Stimulated activated CD4-positive, alpha-beta T cell treated with anti-CD3 and anti-CD28 coated beads, Interleukin-4, amount 100 ng/mL, for 4 hours (primary cell): ENCODE results near the gene RPH3AL.

ENCODE experiments used
- DNase-seq, 2 experiments: peaks; one replicate each; pipeline ENCODE4 v3.0.0-alpha.2; 2020

The RPH3AL gene

DNA sequence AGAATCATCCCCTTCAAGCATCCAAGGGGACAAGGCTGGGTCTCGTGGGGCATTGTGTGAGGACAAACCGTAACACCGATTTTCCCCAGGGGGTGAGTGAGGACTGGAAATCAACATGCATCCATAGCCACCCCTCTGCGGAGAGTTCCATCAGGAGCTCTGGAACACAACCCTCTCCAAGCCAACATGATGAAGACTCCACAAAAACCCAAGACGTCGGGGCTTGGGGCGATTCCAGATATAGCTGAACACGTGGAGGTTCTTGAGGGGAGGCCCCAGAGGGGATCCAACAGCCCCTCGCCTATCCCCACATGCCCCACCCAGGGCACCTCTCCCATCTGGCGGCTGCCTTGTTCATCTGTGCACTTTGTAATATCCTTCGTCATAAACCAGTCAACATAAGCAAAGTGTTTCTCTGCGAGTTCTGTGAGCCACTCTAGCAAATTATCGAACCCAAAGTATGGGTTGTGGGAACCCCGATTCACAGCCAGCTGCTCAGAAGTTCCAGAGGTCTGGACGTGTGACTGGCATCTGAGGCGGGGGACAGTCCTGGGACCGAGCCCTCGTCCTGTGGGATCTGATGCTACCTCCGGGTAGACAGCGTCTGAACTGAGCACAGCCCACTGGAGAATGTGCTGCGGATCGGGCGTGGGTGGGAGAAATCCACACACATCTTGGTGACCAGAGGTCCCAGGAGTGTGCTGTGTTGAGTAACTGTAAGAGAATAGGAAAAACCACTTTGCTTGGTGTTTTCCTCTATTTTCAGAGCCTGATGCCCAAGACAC is 55.5 kb downstream of the RPH3AL start:
- no peak for DNase-seq

DNA sequence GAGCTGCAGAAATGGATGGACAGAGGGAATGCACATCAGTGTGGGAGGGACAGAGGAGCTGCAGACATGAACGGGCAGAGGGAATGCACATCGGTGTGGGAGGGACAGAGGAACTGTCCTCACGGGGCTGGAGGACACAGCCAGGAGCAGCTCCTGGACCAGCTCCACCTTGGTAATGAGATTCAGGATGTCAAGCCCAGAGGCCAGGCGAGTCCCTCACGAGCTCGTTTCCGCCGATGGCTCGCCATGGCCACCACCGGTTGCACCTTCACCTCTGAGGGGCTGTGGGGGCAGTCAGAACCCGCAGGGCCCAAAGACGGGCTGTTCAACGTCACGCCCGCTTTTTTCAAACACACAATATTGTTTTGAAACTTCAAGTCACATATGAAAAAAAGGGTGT is 56.2 kb downstream of the RPH3AL start:
- no peak for DNase-seq

DNA sequence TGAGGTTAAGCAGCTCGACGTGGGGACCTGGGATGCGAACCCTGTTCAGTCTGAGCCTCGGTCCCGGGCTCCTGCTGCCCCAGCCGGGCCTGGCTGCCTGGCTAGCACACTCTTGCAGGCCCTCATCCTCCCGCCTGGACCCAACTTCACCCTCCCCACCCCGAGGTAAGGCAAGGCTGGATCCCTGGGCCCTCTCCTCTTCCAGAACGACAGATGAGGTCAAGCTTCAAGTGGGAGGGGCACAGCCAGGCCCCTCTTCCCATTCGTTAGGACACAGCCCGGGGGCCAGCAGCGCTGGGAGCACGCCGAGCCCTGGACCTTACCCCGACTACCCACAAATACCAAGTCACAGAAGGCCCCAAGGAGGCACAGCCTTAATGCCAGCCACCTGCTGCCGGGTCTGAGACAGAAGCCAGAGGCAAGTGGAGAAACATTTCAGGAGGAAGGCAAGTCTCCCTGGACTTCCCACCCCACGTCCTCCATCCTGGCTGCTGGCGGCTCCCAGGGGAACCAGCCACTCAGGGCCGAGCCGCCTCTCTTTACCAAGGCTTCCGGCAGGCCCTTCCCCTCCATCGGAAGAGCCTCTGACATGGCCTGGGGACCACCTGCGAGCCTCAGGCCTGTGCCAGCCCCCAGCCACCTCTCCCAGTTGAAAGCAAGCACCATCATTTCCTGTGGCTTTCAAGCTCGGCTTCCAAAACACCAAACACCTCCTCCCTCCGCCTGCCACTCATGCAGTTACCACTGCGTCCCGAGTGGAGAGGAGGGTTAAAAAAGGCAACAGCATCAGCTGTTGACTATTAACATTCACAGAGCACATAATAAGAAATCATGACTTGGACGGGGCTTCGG is 59.9 kb downstream of the RPH3AL start:
- DNase-seq, result no peak

DNA sequence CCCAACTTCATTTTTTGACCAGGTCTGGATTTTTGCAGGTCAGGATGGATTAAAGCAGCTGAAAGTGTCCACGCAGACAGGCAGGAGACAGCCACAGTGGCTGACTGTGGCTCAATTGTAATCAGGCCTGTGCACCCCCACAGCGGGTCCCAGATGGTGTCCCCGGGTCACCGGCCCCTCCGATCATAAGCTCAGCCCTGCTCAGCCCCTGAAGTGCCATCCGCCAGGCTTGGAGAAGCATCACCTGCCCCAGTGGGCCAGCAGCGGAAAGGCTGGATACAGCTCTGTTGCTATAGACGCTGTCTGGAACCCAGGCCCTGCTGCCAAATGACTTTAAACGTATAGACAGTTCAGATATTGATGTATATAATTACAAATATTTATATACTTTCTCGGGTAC is 60.6 kb downstream of the RPH3AL start:
- no peak for DNase-seq

DNA sequence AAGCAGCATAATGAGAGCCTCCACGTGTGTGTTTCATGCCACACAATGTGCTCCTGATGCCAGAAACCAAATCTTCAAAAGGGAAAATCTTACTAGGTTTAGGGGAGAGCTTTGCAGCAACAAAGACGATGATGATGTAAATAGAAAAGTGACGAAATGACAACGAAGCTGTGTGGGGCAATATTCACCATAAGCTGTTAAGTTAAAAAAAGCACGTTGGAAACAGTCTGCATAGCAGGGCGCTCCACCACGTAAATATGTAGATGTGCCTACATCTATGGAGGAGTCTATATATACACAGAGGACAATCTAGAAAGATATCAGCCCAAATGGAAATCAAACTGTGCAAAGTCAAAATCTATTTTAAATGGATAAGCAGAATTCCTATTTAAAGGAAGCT is 61.0 kb downstream of the RPH3AL start:
- DNase-seq, result no peak

DNA sequence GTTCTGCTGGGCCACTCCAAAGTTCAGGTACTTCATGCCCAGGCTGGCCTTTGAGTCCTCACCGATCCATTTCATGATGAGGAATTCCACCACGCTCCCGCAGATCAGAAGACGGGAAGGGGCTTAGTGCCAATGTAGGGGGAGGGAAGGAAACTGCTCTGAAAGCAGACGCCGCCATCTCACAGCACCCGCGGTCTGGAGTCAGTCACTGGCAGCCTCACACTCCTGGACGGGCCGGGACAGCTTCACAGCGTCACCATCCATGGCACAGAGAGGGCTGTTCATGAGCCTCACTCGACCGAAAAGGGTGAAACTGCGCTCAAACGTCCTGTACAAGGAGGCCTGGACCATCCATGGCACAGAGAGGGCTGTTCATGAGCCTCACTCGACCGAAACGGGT is 62.0 kb downstream of the RPH3AL start:
- no peak for DNase-seq

DNA sequence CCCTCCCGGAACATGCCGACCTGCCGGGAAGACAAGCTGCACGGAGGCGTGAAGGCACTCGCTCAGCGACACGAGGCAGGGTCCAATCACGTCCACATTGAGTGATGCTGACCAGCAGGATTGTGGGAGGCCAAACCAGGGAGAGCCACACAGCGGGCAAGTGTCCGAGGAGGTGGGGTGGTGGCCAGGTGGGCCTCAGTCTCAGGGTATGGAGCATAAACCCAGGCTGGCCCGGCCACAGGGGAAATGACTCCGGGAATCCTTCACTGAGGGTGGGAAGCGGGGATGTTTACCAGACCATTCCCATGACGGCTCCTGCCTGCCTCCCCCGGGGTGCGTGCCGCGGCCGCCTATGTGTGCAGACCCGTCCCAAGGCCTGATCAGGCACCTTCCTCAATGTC is 62.5 kb downstream of the RPH3AL start:
- DNase-seq, result no peak

DNA sequence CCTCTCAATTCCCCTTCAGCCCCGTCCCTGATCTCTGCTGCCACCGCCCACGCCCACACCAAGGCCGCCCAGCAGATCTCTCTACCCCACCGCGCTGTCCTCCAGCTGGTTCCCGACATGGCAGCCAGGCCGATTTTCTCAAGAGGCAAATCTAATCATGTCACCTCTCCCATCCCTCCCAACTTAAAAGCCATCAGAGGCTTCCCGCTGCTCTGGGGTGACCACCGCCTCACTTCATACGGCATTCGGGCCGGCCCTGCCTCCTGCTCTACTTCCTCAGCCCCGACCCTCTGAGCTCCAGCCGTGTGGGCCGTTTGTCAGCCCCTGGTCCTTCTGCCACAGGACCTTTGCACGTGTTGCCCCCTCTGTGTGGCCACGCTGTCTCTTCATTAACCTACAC is 63.2 kb downstream of the RPH3AL start:
- no peak for DNase-seq

DNA sequence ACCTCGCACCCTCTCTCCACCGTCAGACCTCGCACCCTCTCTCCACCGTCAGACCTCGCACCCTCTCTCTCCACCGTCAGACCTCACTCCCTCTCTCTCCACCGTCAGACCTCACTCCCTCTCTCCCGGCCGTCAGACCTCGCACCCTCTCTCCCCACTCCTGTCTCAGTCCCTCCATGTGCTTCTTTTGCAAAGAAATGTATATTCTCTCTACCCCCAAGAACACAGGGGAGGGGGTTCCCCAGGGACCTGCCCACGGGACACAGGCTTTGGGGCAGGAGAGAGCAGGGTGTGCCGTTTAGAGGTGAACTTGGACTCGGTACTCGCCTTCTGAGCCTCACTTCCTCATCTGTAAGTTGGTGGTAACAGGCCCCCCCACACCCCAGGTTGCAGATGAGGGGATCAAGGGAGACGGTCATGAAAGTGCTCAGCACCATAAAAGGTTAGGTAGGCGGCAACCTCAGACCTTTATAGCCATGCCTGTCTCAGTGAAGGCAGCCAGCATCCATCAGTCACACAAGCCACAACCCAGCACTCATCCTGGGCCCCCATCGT is 63.7 kb downstream of the RPH3AL start:
- no peak for DNase-seq

DNA sequence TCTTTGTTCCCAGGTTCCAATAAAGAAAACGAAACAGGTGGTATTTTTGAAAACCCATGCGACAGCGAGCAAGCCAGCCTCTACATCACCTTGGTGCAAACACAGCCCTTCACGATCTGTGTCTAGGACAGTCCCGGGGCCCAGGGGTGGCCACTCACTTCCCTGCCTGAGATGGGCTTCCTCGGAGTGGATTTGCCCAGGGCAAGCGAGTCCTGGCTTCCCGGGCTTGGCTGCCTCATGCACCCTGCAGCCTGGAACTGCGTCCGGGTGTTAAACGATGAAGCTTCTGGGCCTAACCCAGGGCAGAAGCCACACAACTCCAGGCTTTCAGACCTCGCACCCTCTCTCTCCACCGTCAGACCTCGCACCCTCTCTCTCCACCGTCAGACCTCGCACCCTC is 66.0 kb downstream of the RPH3AL start:
- no peak for DNase-seq

DNA sequence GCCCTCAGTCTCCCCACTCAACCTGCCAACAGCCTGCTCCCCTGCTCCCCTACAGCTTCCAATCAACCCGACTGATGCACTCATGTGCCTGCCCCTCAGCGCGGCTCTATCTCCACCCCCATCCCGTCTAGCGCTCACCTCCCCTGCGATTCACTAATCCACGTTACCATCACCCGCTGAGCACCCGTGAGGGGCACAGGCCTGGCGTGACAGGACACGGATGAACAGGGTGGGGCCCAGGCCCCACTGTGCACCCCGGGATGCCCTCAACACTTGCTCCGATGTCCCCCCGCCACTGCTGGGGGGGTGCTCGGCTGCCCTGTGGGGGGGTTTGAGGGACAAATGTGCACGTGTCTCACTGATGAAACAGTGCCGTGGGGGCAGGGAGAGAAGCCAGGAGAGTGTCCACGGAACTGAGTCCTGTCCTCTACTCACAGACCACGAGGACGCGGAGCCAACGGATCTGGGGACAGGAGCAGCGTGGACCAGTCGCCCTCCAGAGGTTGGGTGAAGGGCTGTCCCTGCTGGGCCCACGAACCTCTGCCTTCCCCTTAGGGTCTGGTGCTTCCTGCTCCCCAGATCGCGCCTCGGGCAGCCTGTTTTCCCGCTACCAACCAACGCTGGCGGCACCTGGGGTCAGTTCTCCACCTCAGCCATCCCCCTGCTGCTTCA is 66.7 kb downstream of the RPH3AL start:
- DNase-seq, result no peak

DNA sequence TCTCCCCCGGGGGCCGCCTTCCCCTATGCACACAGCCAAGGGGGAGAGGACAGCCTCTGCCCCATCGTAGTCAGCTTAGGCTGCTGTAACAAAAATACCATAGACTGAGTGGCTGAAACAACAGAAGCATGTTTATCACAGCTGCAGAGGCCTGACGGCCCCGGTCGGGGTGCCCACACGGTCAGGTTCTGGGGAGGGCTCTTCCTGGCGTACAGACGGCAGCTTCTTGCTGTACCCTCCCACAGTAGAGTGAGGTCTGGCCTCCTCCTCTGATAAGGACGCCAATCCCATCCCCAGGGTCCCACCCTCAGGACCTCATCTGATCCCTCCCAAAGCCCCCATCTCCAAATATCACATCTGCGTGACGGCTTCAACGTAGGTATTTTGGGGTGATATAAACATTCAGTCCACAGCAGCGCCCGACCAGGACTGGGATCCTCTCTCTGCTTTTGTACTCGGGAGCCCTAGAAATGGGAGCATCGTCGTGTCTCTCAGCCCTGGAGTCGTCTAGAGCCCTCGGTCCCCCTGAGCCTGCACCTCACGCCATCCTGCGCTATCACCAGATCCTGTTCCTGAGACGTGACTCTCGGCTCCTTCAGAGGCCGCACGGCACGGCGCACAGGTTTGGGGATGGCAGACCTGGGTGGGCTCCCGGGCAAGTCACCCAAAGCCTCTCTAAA is 67.8 kb downstream of the RPH3AL start:
- no peak for DNase-seq

DNA sequence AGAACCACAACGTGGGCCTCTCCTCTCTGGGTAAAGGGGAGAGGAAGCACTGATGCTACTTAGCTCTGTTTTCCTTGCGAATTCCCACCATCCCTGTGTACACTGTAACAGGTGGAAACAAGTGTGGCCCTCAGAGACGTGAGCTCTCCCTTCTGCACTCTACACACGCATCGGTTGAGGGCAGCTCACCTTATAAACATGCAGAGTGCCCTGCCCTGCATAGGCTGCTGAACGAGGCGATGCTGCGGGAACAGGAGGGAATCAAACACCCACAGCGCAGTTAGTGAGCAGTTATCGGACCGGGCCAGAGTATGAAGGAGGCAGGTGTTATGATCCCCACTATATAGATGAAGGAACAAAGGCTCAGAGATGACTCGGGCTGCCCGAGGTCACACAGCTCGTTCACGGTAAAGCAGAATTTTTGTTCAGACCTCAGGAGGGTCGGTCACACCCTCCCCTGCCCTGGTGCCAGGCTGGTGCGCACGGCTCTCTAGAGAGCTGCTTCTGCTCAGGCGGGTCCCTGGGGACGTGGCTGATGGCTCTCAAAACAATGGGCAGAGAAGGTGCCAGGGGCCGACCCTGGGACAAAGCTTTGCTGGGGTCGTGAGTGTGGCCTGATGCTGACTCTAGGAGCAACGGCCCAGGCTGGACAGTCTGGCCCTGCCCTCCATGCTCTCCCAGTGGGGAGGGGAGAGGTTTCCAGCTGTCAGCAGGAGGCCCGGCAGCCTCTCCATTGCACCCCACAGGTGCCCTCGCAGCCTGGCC is 68.5 kb downstream of the RPH3AL start:
- no peak for DNase-seq

DNA sequence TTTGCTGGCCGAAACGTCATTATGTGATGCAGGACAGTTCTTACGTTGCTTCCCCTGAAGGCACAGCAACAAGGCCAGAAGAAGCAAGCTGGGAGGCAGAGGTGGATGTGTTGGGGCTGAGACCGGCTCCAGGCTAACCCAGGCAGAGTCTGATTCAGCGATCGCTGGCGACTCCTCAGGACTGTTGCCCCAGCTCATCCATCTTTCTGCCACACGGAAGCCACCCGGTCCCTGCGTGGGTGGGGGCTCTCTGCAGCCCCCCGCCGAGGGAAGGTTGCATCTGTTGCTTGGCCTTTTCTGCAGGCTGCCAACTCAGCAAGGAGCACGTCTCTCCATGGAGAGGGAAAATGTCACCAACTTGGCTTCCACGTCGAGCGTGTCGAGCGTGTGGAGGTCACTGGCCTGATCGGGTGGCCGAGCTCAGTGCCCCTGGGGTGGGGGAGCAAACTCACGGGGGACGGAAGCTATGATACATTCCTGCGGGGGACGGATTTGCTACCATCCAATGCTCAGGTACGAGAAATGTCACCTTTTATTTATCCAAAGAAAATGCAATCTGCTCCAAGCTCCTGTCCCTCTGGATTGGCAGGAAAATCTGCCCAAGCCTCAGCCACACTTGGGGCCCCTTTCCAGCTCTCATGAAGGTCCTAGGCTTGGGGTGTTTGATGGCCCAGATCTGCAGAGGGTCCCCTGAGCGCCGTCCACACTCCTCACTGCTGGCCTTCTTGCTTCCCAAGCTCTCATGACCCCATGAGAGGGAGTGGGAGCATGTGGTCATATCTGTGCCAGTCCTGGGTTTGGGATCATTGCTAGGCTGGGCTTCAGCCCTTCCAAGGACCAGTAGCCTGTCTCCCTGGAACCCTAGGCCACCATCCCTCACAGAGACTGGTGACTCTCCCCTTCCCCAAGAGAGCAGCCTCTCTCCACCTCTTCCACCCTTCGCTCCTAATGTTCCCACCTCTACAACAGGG is 69.4 kb downstream of the RPH3AL start:
- DNase-seq, result no peak

DNA sequence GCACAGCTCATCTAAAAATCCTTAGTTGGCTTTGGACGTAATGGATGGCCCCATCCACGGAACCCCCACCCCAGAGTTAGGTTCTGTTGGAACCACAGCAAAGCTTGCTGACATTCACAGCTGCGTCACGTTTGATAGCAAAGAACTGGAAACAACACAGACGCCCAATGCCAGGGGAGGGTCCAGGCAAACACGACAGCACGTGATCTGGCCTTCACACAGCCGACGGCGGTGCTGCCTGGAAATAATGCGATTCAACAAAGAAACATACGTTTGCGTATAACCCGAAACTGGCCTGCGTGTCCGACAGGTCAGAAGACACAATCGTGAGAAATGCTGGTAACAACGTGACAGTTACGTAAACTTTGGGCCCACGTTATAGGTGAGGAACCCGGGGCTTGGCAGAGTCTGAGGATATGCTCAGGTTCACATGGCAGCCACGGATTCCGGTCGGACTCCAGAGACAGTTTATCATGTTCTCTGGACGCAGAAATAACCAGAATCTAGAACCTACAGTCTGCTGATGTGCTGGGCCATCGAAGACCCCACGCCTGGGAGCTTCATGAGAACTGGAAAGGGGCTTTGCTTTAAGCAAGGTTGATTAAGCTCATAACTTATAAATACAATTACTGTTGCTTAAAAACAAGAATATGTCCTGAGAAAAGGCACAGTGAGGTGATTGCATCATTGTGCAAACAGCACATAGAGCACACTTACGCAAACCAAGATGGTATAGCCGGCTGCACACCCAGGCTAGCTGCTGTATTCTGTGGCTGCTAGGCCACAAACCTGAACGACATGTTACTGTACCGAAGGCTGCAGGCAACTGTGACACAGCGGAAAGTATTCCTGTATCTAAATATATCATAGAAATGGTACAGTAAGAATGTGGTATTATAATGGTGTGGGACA is 70.4 kb downstream of the RPH3AL start:
- DNase-seq, result no peak

DNA sequence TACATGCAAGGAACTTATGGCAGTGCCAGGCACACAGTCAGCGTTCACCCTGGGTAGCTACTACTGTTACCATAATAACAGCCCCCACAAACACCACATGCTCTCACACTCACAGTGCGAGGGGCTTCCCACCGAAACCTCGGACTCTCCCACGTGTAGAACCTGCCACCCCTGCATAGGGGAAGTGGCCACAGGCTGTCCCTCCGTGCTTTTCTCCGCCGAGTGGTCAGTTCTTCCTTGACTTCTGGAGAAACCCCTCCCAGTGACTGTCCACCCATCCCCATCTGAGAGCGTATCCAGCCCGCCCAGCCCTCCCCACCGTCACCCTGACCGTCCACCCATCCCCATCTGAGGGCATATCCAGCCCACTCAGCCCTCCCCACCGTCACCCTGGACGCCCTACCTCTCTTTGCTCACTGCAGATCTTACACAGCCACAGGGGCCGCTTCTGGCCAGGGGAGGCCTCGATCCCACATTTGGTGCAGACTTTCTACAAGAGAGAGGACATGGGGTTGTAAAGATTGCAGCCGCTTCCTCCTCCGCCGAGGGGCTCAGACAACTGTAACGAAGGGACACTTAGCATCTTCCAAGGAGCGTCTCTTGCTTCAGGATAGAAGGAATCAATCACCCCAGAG is 71.1 kb downstream of the RPH3AL start:
- no peak for DNase-seq

DNA sequence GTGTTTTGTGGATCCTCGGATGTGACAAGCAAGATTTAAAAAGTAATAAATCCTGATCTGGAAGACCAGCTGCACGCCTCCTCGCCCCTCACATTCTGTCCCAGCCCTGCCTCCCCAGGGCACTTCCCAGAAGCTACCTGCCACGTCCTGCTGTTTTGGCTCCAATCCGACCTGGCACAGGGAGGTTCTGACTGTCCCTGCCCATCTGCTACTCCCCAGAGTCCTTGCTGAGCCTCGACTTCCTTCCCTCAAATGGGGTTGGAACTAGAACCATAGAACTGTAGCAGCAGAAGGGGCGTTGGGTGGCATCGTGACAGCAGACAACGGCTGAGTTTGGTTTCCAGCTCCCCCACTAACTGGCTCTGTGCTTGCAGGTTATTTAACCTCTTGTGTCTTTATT is 71.7 kb downstream of the RPH3AL start:
- DNase-seq, result no peak

DNA sequence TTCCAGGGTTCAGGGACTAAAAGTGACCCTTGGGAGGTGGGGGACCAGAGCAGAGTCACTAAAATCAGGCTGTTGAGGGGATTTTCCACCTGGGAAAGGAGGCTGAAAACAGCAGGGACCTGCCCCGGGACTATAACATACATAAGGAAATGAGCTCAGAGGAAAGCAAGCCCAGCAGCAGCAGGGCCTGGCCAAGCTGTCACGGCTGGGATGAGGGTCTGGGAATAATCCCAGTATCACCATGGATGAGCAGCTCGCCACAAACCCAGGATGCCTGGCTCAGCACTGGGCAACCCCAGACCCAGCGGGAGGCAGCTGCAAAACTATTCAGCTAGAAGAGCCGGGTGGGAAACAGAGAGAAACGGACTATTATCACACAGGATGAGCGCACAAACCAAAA is 72.4 kb downstream of the RPH3AL start:
- DNase-seq, result no peak

DNA sequence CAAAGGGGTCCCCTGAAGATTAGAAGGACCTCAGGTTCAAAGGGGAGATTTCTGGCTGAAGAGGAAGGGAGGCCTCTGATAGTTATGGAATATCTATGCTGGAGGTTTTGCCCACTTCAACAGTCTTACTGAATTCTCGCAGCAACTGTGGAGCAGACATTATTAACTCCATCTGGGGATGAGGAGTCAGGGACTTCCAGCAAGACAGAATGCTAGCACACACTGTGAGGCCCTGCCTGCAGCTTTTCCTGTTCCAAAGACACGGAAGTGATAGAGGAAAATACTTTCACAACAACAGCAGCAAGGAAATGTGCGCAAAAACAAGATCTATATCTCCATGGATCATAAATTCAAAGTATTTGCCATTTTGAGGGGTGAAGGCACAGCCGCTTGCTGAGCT is 72.8 kb downstream of the RPH3AL start:
- DNase-seq, result no peak
